GM13976 (cell line): Measurements from ENCODE around the gene SLC27A3.
"Not testable (repeated sequence)": the region's sequence is repeated elsewhere in the genome, so short reads cannot be mapped to it uniquely, and the experiment has no call there.

Experiments used
- DNase-seq: peaks from one replicate; pipeline ENCODE4 v3.0.0; 2012; ENCODE audit warnings: low spot score
- in situ Hi-C: fragments of 300-500 bp; cut with MboI; formaldehyde crosslinking; loops from one replicate; pipeline ENCODE4 v1.12.0; 2022; ENCODE audit warnings: low sequenced_read_pairs, mixed read lengths, inconsistent platforms; ENCODE audit not compliant: unreplicated experiment
- TF ChIP-seq, protein P1 (sequence below): IDR thresholded peaks from 2 replicates; pipeline ENCODE4 v1.5.1; 2012; ENCODE audit warnings: borderline replicate concordance, mild to moderate bottlenecking; ENCODE audit not compliant: insufficient read depth; ENCODE audit errors: extremely low read depth, missing control alignments, control extremely low read depth

Gene SLC27A3

DNA sequence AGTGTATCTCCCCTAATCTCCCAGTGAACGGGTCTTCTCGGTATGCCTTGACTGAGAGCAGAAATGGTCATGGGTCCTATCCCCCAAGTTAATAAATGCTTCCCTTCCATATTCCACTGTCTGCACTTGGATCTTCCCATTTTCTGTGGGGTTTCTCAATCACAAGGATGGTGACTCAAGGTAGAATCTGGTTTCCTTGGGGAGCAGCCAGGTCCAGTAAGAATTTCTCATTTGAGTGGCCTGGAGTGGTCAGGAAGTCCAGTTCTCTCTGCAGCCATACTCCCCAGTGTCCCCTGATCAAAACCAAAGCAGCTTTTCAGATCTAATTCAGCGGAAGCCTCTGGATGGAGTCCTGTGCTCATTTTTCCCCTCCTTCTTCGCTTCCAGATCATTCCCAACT is 14.8 kb upstream of the SLC27A3 start:
- DNase-seq: no peak
- TF ChIP-seq, protein P1, sequence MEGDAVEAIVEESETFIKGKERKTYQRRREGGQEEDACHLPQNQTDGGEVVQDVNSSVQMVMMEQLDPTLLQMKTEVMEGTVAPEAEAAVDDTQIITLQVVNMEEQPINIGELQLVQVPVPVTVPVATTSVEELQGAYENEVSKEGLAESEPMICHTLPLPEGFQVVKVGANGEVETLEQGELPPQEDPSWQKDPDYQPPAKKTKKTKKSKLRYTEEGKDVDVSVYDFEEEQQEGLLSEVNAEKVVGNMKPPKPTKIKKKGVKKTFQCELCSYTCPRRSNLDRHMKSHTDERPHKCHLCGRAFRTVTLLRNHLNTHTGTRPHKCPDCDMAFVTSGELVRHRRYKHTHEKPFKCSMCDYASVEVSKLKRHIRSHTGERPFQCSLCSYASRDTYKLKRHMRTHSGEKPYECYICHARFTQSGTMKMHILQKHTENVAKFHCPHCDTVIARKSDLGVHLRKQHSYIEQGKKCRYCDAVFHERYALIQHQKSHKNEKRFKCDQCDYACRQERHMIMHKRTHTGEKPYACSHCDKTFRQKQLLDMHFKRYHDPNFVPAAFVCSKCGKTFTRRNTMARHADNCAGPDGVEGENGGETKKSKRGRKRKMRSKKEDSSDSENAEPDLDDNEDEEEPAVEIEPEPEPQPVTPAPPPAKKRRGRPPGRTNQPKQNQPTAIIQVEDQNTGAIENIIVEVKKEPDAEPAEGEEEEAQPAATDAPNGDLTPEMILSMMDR: no peak
- in situ Hi-C loops: no loop called here

DNA sequence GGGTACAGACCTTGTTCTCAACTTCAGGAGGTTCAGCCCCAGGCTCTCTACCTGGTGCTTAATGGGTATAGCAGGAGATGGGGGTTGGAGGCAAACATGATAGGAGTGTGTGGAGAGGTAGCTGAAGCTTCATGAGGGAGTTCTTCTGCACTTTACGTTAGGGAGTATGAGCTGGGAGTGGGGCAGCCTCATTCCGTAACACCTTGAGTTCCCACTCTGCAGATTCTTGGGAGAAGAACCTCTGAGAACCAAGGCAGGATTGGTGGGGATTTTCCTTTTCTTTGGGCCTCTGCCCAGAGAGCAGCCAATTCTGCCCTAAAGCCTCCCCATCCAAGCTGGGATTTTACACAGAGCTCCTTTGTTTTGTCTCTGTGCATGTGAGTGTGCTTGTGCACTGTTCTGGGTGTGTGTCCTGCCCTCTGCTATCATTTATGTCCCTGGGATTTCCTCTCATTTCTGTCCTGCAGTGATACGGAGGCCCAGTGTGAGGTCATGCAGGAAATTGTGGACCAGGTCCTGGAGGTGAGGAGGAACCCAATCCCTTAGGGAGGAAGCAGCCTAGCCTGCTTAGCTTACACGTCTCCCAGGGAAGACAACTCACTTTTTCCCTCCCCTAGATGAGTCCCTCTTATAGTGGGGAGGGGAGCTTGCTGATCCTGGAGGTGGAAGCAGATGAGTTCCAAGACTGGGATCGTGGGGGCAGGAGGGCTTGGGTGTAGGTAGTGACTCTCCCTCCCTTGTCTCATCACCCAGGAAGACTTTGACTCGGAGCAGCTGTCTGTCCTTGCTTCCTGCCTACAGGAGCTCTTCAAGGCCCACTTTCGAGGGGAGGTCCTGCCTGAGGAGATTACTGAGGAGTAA is 11.6 kb upstream of the SLC27A3 start:
- TF ChIP-seq, protein P1: no peak
- DNase-seq: no peak
- in situ Hi-C loops: no loop called here

DNA sequence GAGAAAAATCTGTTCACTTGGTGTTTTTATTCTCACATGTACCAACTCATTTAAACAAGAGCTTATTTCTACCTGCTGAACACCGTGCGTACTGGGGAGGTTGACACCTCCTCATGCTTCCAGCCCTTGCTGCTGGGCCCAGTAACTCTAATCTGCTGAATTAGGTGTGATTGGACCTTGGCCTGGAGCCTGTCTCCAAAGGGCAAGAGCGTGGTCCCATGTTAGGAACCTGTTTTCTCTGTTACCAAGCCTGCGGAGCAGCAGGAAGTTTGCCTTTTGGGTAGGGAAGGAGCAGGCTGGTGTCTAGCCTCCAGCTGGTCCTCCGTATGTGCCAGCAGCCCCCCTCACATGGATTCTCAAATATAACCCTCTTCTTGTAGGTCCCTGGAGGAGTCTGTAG is 10.9 kb upstream of the SLC27A3 start:
- DNase-seq: no peak
- in situ Hi-C loops: no loop called here
- TF ChIP-seq, protein P1: no peak

DNA sequence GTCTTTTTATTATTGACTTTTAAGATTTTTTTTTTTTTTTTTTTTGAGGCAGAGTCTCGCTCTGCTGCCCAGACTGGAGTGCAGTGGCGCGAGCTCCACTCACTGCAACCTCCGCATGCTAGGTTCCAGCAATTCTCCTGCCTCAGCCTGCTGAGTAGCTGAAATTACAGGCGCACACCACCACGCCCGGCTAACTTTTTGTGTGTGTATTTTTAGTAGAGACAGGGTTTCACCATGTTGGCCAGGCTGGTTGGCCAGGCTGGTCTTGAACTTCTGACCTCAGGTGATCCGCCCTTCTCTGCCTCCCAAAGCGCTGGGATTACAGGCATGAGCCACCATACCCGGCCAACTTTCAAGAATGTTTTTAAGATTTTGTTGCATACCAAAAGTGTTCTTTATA is 8.5 kb upstream of the SLC27A3 start:
- in situ Hi-C loops, DNase-seq: not testable (repeated sequence)

DNA sequence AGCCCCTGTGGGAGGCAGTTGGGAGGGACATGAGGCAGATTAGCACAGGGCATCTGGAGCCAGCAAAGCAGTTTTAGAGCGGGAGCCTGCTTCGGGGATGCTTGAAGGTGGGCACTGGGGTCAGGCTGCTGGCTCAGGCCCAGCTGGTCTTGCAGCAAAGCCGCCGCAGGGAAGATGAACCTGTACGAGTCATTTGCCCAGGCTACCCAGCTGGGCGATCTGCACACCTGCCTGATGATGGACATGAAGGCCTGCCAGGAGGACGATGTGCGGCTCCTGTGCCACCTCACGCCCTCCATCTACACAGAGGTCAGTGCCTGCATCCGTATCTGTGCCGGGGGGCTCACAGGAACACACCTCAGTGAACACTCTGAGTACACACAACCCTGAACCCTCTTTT is 7.7 kb upstream of the SLC27A3 start:
- TF ChIP-seq, protein P1: no peak
- in situ Hi-C loops: no loop called here
- no peak for DNase-seq

DNA sequence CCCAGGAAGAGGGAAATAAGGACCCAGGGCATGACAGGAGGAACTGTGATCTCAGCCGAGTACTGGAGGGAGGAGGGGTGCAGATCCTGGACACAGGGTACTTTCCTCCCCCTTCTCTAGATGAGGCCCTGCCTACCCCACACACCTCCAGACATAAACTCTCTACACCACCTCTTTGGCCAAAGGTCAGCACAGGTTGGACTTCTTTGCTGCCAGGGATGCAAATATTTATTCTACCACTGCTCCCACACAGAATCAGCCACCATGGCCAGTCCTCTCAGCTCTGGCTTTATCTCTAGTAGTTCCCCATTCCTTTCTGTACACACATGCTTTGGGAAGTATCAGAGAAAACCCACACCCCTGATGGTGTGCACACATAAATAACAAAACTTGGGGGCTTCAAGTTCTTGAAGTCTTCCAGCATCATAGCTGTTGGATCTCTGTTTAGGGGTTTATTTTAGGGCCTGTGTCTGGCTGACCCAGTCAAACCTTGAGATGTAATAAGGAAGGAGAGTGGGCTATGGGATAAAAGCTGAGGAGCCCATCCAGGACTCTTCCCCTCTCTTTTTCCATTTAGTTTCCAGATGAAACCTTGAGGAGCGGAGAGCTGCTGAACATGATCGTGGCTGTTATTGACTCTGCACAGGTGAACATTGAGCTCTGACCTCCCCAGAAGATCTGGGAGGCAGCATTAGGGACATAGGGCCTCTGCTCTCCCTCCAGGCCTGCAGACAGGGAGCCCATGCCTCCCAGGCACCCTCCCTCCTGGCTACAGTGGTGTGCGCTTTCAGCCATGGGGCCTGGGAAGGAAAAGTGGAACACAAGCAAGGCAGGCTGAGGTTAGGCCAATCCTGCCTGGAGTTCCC is 6.7 kb upstream of the SLC27A3 start:
- TF ChIP-seq, protein P1: no peak
- in situ Hi-C loops: no loop called here

DNA sequence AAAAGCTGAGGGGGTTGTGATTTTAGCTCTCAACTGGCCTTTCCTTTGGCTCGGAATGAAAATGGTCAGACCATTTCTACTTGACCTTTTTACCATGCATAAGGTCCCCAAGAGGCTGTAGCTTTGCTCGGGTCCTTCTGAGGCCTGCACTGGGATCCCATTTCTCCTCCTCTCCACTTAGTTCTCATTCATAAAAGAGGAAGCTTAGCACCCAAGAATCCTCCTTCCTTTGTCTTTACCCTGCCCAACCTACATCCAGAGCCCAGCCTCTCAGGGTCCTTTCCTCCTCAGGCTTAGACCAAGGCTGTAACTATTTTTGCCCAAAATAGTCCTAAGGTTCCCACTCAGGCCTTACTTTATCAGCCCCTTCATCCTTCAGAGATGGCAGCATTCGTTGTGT is 6.0 kb upstream of the SLC27A3 start:
- TF ChIP-seq, protein P1: no peak
- DNase-seq: no peak
- in situ Hi-C loops: no loop called here

More for the DNA sequence above, 6.7 kb upstream of the SLC27A3 start:
- DNase-seq: no peak
